ENCODE data around the gene TRAK1. TPM values are rescaled to one million over a fixed set of nuclear protein-coding genes. Genes with fewer than 3 reads are reported as not detected.

The TRAK1 gene
- total RNA-seq, 1 donor from 2014 or later: 273 TPM

GRCh38 chr3:42213417-42213816 lies 122.3 kb downstream of the TRAK1 start:
- peak; percentile 45 for ATAC-seq (ENCODE audit: poor library complexity)
- intact Hi-C loops (cut with DNase I): no loop called here
- no peak for DNase-seq

- DNase-seq (no peak), ATAC-seq (ENCODE audit: poor library complexity) (no peak)
- intact Hi-C loops (cut with DNase I): no loop called here
Measured at GRCh38 chr3:42214064-42214463, 122.9 kb downstream of the TRAK1 start.

GRCh38 chr3:42214565-42215283 lies 123.6 kb downstream of the TRAK1 start:
- no peak for ATAC-seq (ENCODE audit: poor library complexity)
- intact Hi-C loops (cut with DNase I): no loop called here
- no peak for DNase-seq

GRCh38 chr3:42216302-42216701 lies 125.1 kb downstream of the TRAK1 start:
- intact Hi-C loops (cut with DNase I): no loop called here
- no peak for ATAC-seq (ENCODE audit: poor library complexity)
- no peak for DNase-seq

- ATAC-seq (ENCODE audit: poor library complexity): no peak
- DNase-seq: no peak
- intact Hi-C loops (cut with DNase I): no loop called here
Measured at GRCh38 chr3:42216931-42217333, 125.8 kb downstream of the TRAK1 start.

GRCh38 chr3:42220436-42221121 lies 129.4 kb downstream of the TRAK1 start:
- ATAC-seq (ENCODE audit: poor library complexity) (no peak), DNase-seq (no peak)
- intact Hi-C loops (cut with DNase I): loop anchor here (10.0 kb wide), 1 partner anchor 326 kb away; no protein-coding TSS in a partner anchor

- no peak for ATAC-seq (ENCODE audit: poor library complexity)
- intact Hi-C loops (cut with DNase I): loop anchor here (10.0 kb wide), 1 partner anchor 328 kb away; no protein-coding TSS in a partner anchor
- DNase-seq: no peak
Measured at GRCh38 chr3:42222942-42223693, 132.0 kb downstream of the TRAK1 start.

- ATAC-seq (ENCODE audit: poor library complexity): no peak
- no peak for DNase-seq
- intact Hi-C loops (cut with DNase I): loop anchor here (10.0 kb wide), 1 partner anchor 329 kb away; no protein-coding TSS in a partner anchor
Measured at GRCh38 chr3:42224178-42224577, 133.0 kb downstream of the TRAK1 start.

GRCh38 chr3:42224658-42225421 lies 133.7 kb downstream of the TRAK1 start:
- ATAC-seq (ENCODE audit: poor library complexity) (peak; percentile 78), DNase-seq (no peak)
- intact Hi-C loops (cut with DNase I): loop anchor here (10.0 kb wide), 1 partner anchor 330 kb away; no protein-coding TSS in a partner anchor

- intact Hi-C loops (cut with DNase I): loop anchor here (10.0 kb wide), 1 partner anchor 331 kb away; no protein-coding TSS in a partner anchor
- DNase-seq: no peak
- ATAC-seq (ENCODE audit: poor library complexity): no peak
Measured at GRCh38 chr3:42225486-42226363, 134.6 kb downstream of the TRAK1 start.

GRCh38 chr3:42226470-42227425 lies 135.6 kb downstream of the TRAK1 start:
- intact Hi-C loops (cut with DNase I): loop anchor here (10.0 kb wide), 1 partner anchor 332 kb away; no protein-coding TSS in a partner anchor
- DNase-seq (no peak), ATAC-seq (ENCODE audit: poor library complexity) (no peak)

GRCh38 chr3:42228796-42229195 lies 137.6 kb downstream of the TRAK1 start:
- ATAC-seq (ENCODE audit: poor library complexity) (no peak), DNase-seq (no peak)
- intact Hi-C loops (cut with DNase I): loop anchor here (10.0 kb wide), 1 partner anchor 334 kb away; no protein-coding TSS in a partner anchor

- ATAC-seq (ENCODE audit: poor library complexity): no peak
- intact Hi-C loops (cut with DNase I): loop anchor here (10.0 kb wide), 1 partner anchor 335 kb away; no protein-coding TSS in a partner anchor
- no peak for DNase-seq
Measured at GRCh38 chr3:42229266-42229941, 138.2 kb downstream of the TRAK1 start.

GRCh38 chr3:42229942-42230688 lies 139.0 kb downstream of the TRAK1 start:
- ATAC-seq (ENCODE audit: poor library complexity) (peak; percentile 41), DNase-seq (no peak)
- intact Hi-C loops (cut with DNase I): loop anchor here (10.0 kb wide), 2 partner anchors 315 to 335 kb away; no protein-coding TSS in a partner anchor

- ATAC-seq (ENCODE audit: poor library complexity) (no peak), DNase-seq (no peak)
- intact Hi-C loops (cut with DNase I): loop anchor here (10.0 kb wide), 1 partner anchor 314 kb away; no protein-coding TSS in a partner anchor
Measured at GRCh38 chr3:42230860-42231259, 139.7 kb downstream of the TRAK1 start.

All from Right ventricle myocardium superior (tissue), 1 donor.